Tibial nerve (tissue), 4 donors: ENCODE results near the gene ATP7A.

Experiments
- CTCF ChIP-seq, 5 experiments: fragments of 200-600 bp in 3 of 5; fragments of 450-650 bp in 2 of 5; sonication (generic) in 3 of 5; IDR thresholded peaks; one replicate each; pipeline ENCODE4 v1.5.1; 2016 to 2019; ENCODE audit warnings: antibody characterized with exemption in 5 of 5, mild to moderate bottlenecking in 3 of 5, moderate library complexity in 2 of 5
- EP300 ChIP-seq, 2 donors: sonication (generic); formaldehyde crosslinking; IDR thresholded peaks; one replicate each; pipeline ENCODE4 v1.6.1; 2017; ENCODE audit warnings: antibody characterized with exemption in 2 of 2, mild to moderate bottlenecking in 1 of 2
- POLR2A ChIP-seq, 2 donors: fragments of 450-650 bp; IDR thresholded peaks; one replicate each; pipeline ENCODE4 v1.6.1; 2017; ENCODE audit warnings: antibody characterized with exemption in 2 of 2, mild to moderate bottlenecking in 2 of 2, moderate library complexity in 2 of 2

- TF ChIP-seq CTCF (IDR thresholded peaks at IDR 0.05) (no peak), EP300 (IDR thresholded peaks at IDR 0.05) (no peak), POLR2A (IDR thresholded peaks at IDR 0.05) (no peak)
These were observed 137.6 kb downstream of the ATP7A start for GRCh38 chrX:78048052-78048451.
